Right kidney (tissue), 1 donor: ENCODE results near the gene CHST15.
"Not testable (repeated sequence)": the region's sequence is repeated elsewhere in the genome, so short reads cannot be mapped to it uniquely, and the experiment has no call there.

ENCODE experiments used
- DNase-seq: peaks from one replicate; pipeline ENCODE4 v3.0.0-alpha.2; 2016

The CHST15 gene

DNA sequence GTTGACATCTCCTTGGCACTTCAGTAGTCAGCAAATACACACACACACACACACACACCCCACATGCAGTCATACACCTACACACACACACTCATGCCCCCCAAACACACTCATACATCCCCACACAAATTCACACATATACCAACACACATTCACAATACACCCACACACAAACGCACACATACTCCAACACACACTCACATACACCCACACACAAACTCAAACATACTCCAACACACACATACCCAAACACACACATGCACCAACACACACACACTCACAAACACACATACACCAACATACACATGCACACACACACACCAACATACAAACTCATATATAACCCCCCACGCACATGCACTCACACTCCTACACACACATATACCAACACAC is 31.4 kb upstream of the CHST15 start:
- DNase-seq: no peak

DNA sequence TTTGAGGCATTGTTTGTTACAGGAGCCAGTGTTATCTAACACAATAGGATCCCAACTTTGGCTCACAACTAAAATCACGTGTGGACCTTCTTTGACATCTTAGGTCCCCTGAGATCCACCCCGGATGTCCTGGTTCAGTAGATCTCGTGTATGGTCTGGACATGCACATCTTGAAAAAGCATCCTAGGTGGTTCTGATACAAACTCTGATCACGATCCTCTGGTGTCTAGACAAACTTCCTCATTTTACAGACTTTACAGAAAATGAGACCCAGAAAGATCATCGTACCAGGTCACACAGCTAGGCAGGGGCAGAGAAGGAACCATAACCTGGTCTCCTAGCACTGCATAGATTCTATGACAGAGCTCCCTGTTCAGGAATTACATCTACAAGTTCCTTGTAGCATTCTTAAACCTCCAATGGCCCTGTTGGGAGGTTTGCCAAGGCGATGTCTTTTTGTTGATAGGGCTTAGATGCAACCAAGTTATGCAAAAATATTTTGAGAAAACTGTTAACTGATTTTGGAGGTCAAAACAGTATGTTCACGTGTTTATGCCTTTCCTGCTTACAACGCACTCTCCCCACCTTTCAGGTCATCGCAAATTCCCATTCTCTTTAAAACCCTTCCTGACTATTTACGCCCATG is 30.8 kb upstream of the CHST15 start:
- no peak for DNase-seq

GRCh38 chr10:124123156-124123555 is 29.8 kb upstream of the CHST15 start:
- DNase-seq: no peak

- DNase-seq: no peak
Observed at GRCh38 chr10:124122211-124122610, 28.8 kb upstream of the CHST15 start.

GRCh38 chr10:124120410-124121061 is 27.1 kb upstream of the CHST15 start:
- DNase-seq: no peak

- no peak for DNase-seq
Observed at GRCh38 chr10:124119946-124120345, 26.5 kb upstream of the CHST15 start.

DNA sequence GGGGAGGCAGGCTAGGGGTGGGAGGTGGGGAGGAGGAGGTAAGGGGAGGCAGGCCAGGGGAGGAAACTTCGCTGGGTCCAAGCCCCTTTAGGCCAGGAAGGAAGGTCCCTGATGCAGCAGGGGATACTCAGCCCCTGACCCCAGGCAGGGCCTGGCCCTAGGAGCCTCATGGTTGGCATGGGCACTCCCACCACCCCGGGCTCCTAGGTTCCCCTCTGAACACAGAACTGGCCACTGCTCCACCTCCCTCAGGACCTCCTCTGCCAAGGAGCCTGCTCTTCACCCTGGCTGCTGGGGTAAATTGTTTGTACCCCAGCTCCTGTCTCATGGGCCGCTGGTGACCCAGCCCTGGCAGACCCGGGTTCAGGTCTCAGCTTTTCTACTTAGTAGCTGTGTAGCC is 25.8 kb upstream of the CHST15 start:
- no peak for DNase-seq

- DNase-seq: no peak
Observed at GRCh38 chr10:124117833-124118232, 24.4 kb upstream of the CHST15 start.

- DNase-seq: no peak
Observed at GRCh38 chr10:124117511-124117785, 24.1 kb upstream of the CHST15 start.

DNA sequence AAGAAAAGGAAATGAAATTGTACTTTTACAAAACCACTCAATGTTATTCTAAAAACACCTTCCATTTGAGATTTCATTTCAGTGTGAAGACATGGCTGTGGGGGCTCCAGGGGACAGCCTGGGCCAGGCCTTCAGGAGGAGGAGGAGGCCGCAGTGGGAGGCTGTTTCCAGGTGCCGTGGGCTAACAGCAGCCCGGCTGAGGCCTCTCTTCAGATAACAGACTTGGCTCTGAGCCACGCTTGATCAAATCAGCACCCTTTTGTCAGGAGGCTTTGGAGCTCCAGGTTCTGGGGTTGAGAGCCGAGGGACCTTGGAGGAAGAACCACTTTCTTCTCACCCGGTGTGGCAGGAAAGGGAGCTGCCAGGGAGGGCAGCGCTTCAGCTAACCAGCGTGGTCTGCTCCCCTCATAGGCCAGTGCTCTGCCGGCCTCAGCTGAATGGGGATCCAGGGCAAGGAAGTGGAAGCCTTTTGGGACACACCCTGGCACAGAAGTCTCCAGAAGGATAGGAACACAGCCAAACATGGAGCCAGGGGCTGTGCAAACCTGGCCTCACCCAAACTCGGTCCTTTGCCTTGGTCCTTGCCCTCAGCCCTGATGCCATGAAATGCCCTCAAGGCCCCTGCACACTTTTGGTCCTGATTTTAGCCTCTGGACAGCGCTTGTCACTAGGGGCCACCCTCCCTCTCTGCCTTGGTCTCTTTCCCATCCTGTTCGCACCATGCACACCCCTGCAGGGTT is 23.5 kb upstream of the CHST15 start:
- DNase-seq: no peak

- DNase-seq: no peak
Observed at GRCh38 chr10:124114696-124115095, 21.3 kb upstream of the CHST15 start.

DNA sequence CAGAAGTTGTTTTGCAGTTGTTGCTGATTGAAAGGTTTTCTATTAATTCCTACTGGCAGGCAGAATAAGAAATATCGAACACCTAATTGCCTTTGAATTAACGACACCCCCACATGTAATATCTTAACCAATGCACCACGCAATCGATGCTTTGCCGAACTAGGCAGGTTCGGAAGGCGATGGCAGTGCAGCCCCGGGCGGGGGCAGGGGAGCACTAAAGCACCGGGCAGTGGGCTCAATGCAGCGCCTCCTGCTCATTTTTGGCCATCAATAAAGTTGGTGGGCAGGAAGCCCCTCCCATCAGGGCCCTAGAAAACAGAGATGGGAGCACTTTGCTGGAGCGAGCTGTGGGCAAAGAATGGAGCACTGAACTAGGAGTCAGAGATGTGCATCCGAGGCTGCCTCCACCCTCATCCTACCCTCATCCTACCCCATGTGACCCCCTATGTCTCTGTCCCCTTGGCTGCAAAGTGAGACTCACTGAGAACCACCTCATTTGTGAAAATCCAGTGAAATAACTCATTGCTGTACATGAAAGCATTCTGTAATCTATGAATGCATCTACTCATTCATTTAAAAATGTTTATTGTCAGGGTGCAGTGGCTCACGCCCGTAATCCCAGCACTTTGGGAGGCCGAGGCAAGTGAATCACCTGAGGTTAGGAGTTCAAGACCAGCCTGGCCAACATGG is 19.6 kb upstream of the CHST15 start:
- DNase-seq: no peak

- DNase-seq: no peak
Observed at GRCh38 chr10:124110882-124111281, 17.5 kb upstream of the CHST15 start.

DNA sequence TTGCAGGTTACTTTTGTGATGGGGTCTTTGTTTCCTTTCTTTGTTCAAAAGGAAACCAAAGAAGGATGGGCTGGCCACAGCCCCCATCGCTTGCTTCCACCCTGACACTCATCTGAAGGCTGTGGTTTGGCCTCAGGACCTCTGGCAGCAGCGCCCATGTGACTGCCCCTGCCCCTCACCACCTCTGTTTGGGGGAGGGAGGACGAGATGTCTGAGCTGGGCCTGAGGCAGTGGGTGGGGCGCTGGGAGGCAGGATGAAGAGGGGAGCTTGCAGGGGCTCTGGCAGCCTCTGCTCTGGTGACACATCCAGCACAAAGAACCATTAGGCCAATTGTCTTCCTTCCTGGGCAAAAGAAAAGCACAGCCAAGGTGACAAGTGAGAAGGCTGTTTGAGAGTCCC is 15.9 kb upstream of the CHST15 start:
- no peak for DNase-seq

DNA sequence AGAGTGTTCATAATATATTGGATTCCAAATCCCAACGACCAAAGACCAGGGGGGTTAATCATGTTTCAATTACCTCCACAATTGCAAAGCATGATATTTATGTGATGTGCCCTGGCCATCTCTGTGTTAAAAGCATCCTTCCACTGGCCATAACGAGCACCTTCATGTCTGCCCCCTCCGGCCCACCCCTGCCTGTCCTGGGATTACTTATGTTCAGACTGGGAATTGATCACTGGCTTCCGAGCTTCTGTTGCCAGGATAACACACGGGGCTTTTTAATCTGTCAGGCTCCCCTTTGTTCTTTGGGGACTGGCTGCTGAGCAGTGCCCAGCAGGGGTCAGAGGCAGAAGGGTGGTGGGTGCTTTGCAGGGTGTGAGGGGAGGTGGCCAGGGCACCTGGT is 13.7 kb upstream of the CHST15 start:
- DNase-seq: no peak

DNA sequence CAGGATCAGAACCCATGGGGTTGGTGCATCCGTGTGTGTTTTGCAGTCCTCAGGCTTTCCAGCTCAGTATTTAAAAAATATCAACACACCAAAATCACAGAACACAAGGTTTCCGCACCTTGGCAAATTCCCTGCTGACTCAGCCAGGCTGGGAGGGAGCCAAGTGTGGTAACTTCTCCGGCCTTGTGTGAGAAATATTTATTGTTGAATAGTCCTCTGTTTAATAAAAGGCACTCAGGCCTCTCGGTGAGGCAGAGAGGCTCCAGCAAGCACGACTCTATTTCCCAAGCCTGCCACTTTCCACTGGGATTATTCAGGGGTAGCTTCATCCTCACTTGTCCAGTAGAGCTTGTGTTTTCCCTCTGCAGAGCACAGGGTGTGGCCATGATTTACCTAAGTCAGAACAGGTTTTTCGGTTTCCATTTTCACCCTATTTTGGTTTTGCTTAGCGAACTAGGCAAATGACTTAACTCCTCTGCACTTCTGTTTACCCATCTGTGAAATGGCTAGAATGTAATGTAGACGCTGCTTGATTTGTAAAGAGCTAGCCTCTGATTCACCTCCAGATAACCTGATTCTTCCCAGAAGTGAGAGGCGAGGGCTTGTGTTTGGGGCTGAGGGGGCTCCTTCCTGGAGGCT is 13.0 kb upstream of the CHST15 start:
- DNase-seq: no peak

DNA sequence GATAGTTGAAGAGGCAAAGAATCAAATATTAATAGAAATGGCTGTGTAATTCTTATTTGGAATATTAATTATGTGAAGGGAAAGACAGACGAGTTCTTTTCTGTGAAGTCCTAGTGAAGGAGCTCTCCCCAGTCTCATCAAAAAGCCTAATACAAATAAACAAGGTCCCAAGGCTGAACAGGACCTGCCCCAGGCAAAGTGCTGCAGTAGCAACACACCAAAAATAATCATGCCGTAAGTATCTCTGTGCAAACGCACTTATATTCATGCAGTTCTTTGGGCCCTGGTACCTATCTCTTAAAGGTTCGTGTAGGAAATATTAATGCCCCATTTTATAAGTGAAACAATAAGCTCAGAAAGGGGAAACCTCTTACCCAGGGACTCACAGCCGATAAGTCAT is 12.2 kb upstream of the CHST15 start:
- DNase-seq: no peak

DNA sequence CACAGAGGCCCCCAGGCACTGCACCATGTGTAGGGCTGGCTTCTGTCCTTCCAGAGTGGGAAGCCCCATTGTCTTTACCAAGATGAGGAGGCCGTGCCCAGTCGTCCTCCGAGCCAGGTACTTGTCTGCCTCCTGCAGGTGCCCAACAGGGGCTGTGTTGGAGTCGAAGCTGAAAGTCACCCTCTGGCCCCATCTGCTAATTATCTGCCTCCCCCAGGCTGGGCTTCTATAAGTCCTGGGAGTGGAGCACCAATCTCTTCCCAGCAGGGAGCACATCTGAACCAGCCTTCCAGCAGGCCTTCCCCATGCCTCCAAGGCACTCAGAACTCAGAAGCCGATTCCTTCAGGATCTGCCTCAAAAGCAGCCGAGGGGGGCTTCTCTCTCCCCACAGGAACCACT is 11.6 kb upstream of the CHST15 start:
- DNase-seq: no peak

- no peak for DNase-seq
Observed at GRCh38 chr10:124104011-124104627, 10.7 kb upstream of the CHST15 start.

DNA sequence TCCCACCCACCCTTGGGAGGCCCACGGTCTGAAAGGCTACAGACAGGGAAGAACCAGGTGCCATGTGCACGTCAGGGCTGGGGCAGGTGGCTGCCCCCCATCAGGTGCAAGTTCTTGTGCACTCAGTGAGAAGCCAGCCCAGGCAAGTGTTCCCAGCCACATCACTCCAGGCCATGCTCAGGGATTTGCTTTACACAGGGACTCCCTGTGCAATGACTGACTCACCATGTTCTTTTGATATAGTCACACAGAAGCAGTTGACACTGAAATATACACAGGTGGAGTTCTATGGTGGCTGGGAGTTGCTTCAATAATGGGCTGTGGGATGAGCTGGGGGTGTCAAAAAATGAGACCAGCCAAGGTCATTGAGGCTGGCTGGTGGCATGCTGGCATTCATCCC is 8.0 kb upstream of the CHST15 start:
- no peak for DNase-seq

DNA sequence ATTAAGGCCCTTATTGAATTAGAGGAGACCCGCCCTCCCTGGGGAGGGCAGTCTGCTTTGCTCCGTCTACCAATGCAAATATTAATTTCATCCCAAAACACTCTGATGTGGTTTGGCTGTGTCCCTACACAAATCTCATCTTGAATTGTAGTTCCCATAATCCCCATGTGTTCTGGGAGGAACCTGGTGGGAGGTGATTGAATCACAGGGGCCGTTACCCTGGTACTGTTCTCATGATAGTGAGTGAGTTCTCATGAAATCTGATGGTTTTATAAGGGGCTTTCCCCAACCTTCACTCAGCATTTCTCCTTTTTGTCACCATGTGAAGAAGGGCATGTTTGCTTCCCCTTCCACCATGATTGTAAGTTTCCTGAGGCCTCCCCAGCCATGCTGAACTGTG is 7.3 kb upstream of the CHST15 start:
- not testable (repeated sequence) for DNase-seq

DNA sequence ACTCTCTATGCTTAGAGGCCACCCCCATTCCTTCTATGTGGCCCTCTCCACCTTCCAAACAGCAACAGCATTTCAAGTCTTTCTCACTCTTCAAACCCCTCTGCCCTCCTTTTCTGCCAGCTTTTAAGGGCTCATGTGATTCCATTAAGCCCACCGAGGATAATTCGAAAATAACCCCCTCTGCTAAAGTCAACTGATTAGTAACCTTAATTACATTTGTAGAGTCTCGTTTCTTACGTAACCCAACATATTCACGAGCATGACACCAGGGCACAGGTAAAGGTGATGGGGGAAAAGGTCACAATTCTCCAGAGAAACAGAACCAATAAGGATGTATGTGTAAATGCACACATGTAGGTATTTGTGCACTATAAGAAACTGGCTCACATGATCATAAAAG is 6.7 kb upstream of the CHST15 start:
- no peak for DNase-seq

DNA sequence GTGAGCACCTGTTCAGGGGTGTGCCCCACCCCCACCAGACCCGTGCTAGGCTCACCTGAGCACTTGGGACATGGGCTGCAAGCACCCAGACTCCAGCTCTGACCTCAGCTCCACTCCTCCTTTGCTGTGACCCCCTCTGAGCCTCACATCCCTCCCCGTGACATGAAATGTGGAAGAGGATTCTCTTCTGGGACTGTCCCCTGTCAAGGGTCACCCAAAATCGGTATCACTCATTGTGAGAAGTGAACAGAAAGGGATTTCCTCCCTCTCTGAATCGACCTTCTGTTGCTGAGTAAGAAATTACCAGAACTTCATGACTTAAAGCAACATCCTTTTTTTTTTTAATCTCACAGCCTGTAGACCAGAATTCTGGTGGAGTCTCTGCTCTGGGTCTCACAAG is 6.2 kb upstream of the CHST15 start:
- DNase-seq: no peak
